ENCODE data around the gene F10. TPM values are rescaled to one million over a fixed set of nuclear protein-coding genes. Genes with fewer than 3 reads are reported as not detected.

The F10 gene
- total and polyA plus RNA-seq, 2 donors (not counting 3 experiments of a cell fraction or from before 2014, with no cell fraction given): 0.25 TPM; not detected in 1

DNA sequence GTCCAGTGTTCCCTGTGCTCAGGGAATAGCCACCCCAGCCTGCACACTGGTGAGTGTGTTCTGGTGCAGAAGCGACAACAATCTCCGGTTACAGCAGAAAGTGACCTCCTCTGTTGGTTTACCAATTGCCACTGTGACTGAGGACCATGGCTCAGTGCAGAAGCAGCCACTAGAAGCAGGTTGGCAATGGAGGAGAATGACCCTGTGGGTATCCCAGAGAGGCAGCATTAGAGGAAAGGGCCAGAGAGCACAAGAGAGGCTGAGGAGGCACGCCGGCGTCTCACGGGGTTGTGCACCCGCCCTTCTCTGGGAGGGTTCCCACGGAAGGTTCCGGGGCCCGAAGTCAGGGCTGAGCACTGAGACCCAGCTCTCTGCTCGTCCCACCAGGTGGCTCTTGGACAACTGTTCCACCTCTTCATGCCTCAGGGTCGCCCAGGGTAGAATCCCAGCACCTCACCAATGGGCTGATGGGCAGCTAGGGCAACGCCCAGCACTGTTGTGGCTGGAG lies 49.9 kb downstream of the F10 start:
- Histone ChIP-seq H3K9ac (replicated peaks; ENCODE audit: extremely low read depth, insufficient read depth, low read length) (no peak overlapping the region), H3K36me3 (ENCODE audit: control insufficient read depth in 2 of 2, extremely low read depth in 1 of 2, insufficient read depth in 2 of 2, low read length in 2 of 2) (peaks cover 0 to 10% of the 10 kb centered on the region in 2 experiments), H3K27me3 (ENCODE audit: control insufficient read depth in 2 of 2, insufficient read depth in 2 of 2, low read length in 2 of 2) (no peaks in the 10 kb centered on the region), H2AFZ (ENCODE audit: low read depth, low read length) (no peak overlapping the region), H3K9me3 (replicated peaks; ENCODE audit: control insufficient read depth, insufficient read depth, low read length) (no peaks in the 10 kb centered on the region), H3K4me1 (ENCODE audit: control insufficient read depth, extremely low read depth, insufficient read depth, low read length) (peaks cover 24% of the 10 kb centered on the region), H3K4me2 (ENCODE audit: insufficient read depth, low read length) (no peak overlapping the region), H4K20me1 (replicated peaks; ENCODE audit: control insufficient read depth, extremely low read depth, insufficient read depth, low read length) (no peaks in the 10 kb centered on the region), H3K79me2 (ENCODE audit: control insufficient read depth, insufficient read depth, low read length) (no peaks in the 10 kb centered on the region), H3K27ac (ENCODE audit: insufficient read depth, low read depth, low read length) (no peak overlapping the region), H3K9me1 (replicated peaks; ENCODE audit: control insufficient read depth, extremely low read depth, insufficient read depth, low read length) (no peaks in the 10 kb centered on the region), H3K4me3 (replicated peaks in 1 of 3; ENCODE audit: insufficient read depth in 1 of 3, low read depth in 1 of 3, low read length in 3 of 3) (no peak overlapping the region)
- FAIRE-seq: no peak
- CTCF ChIA-PET: no interaction called here
- dilution Hi-C loops (cut with MboI; ENCODE audit: extremely low pct_ligation_motif_present, low sequenced_read_pairs): no loop called here
- BruUV-seq (replicated peaks): no TSS peak
- POLR2A ChIA-PET: no interaction called here
- DNase-seq (ENCODE audit: low read depth, low spot score): no peak
- intact Hi-C loops (cut with micrococcal nuclease): no loop called here
- TF ChIP-seq, protein P1, sequence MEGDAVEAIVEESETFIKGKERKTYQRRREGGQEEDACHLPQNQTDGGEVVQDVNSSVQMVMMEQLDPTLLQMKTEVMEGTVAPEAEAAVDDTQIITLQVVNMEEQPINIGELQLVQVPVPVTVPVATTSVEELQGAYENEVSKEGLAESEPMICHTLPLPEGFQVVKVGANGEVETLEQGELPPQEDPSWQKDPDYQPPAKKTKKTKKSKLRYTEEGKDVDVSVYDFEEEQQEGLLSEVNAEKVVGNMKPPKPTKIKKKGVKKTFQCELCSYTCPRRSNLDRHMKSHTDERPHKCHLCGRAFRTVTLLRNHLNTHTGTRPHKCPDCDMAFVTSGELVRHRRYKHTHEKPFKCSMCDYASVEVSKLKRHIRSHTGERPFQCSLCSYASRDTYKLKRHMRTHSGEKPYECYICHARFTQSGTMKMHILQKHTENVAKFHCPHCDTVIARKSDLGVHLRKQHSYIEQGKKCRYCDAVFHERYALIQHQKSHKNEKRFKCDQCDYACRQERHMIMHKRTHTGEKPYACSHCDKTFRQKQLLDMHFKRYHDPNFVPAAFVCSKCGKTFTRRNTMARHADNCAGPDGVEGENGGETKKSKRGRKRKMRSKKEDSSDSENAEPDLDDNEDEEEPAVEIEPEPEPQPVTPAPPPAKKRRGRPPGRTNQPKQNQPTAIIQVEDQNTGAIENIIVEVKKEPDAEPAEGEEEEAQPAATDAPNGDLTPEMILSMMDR (IDR thresholded peaks at IDR 0.05; ENCODE audit: extremely low read depth in 1 of 2, insufficient read depth in 1 of 2, low read depth in 1 of 2, low read length in 2 of 2): no peak
- TF ChIP-seq EZH2 (IDR thresholded peaks at IDR 0.05; ENCODE audit: borderline replicate concordance, low read depth, low read length, severe bottlenecking) (no peak), POLR2AphosphoS5 (IDR thresholded peaks at IDR 0.05; ENCODE audit: insufficient read depth, low read depth, low read length) (no peak), GATA2 (IDR thresholded peaks at IDR 0.05; ENCODE audit: insufficient read depth, insufficient read length, low read depth, low read length) (no peak), POLR2A (IDR thresholded peaks at IDR 0.05; ENCODE audit: low read depth, low read length) (no peak), FOS (IDR thresholded peaks at IDR 0.05; ENCODE audit: borderline replicate concordance, insufficient read depth, low read length) (no peak), JUN (IDR thresholded peaks at IDR 0.05; ENCODE audit: borderline replicate concordance, insufficient read depth, insufficient read length, low read depth) (no peak), MYC (IDR thresholded peaks at IDR 0.05; ENCODE audit: low read depth, low read length) (no peak)
- TF ChIP-seq, protein P2, sequence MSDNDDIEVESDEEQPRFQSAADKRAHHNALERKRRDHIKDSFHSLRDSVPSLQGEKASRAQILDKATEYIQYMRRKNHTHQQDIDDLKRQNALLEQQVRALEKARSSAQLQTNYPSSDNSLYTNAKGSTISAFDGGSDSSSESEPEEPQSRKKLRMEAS (IDR thresholded peaks at IDR 0.05; ENCODE audit: insufficient read depth, insufficient read length): no peak

Data from endothelial cell of umbilical vein (primary cell).